Heart left ventricle (tissue), 13 donors: ENCODE data around the gene CCDC195.

ENCODE experiments used
- CTCF ChIP-seq, 12 donors: fragments of 200-600 bp; sonication (generic) in 4 of 12; IDR thresholded peaks; one replicate each; pipeline versions ENCODE4 v1.5.0 to v1.8.0; 2018 to 2022; ENCODE audit warnings: antibody characterized with exemption in 12 of 12, mild to moderate bottlenecking in 5 of 12
- POLR2A ChIP-seq, 2 donors: fragments of 450-650 bp; IDR thresholded peaks; one replicate each; pipeline ENCODE4 v1.6.1; 2017; ENCODE audit warnings: antibody characterized with exemption in 2 of 2, mild to moderate bottlenecking in 2 of 2, moderate library complexity in 2 of 2
- donor health status: ischemic (EF 13 %, LVEDD 7.1; RV severe dilation, severe dysfunction).
- donor health status: DM: no; HTN: yes; CAD: no.
- donor health status: DM: no; HTN: no; CAD: no.
- donor health status: ischemic (EF 25% LVEDD 6.9; RV normal size, moderate dysfunction).
- donor health status: ischemic (EF 25% LVEDD 5.7; RV mildly dilated, moderate dysfunction).
- donor health status: ischemic (EF 35%, LVEDD 5.7; RV mildly dilated, moderate dysfunction).
- donor health status: nonischemic (EF 11% LVEDD 7.7; RV severe dilation, severe dysfunction).
- donor health status: DM: yes; HTN: yes; CAD: no.
- donor health status: PGD.
- donor health status: ischemic (EF 29% LVEDD 5.4; RV normal size, mild dysfunction).
- donor health status: nonischemic (EF 23%, LVEDD 6.1; RV moderate dilation, normal function).

- TF ChIP-seq CTCF (IDR thresholded peaks at IDR 0.05) (no peak), POLR2A (IDR thresholded peaks at IDR 0.05) (no peak)
Measured at GRCh38 chr2:224722250-224722649, 6.1 kb upstream of the CCDC195 start.
